HG03460 (cell line): ENCODE results near the gene PDE7B.

Experiments used
- ATAC-seq: cut with Tn5 transposase; IDR thresholded peaks from one replicate; pipeline ENCODE4 v1.9.1; 2021; ENCODE audit not compliant: unreplicated experiment

The PDE7B gene

DNA sequence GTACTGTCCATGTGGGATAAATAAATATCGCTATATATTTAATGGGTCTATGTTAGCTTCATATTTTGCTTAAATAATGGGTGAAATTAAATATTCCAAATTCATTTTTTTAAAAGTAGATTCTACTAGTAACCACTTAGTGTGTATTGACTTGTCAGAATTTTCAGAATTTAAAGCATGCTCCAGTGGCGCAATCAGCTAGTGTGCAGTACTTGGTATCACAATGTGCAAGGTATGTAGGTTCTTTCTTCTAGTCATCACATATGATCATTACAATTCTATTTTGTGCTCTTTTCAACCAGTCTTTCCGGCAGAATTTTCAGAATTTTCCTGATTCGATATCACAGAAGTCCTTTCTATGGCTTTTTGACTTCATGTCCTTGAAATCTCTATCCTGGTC lies 32.6 kb downstream of the PDE7B start:
- no peak for ATAC-seq

DNA sequence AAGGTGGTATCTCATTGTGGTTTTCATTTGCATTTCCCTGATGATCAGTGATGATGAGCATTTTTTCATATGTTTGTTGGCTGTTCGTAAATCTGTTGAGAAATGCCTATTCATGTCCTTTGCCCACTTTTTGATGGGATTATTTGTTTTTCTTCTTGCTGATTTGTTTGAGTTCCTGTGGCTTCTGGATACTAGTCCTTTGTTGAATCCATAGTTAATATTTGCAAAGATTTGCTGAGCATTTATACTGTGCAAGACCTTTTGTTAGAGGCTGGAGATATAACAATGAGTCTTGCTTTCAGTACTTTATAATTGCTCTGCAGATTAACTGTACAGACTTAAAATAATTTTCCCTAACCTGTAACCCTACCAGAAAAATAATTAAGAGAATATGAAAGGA lies 35.6 kb downstream of the PDE7B start:
- ATAC-seq, result no peak

DNA sequence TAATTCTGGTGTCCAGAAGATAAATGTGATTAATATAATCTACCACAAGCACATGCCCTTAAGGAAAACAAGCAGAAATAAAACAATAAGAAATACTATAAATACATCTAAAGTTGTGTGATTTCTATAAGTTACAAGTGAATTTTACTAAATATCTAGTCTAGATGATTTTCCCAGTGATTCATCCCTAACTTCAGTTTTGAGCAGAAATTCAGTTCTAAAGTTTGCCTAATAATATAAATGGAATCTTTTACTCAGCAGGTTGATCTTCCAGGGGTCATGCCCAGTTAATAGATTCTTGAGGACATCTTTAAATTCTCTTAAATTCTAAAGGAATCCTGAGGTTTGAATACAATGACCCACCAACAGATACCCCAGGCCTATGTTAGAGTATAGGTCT lies 37.3 kb downstream of the PDE7B start:
- ATAC-seq, result no peak

DNA sequence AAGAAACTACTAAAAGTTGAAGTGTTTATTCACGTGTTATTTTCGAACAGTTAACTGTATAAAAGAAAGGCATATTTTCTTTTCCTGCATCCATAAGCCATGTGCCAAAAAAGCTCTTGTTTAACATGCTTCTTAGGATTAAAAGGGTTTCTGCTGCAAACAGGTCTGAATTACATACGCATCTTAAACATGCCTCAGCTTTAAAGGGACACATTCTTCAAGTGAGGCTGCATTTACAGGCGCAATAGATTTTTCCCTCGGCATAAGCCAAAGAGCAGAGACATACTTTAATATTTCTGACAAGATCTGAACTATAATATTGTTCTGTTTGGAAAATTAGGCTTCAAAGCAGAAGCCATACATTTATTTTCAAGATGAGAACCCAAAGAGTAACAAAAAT lies 39.4 kb downstream of the PDE7B start:
- ATAC-seq, result no peak

DNA sequence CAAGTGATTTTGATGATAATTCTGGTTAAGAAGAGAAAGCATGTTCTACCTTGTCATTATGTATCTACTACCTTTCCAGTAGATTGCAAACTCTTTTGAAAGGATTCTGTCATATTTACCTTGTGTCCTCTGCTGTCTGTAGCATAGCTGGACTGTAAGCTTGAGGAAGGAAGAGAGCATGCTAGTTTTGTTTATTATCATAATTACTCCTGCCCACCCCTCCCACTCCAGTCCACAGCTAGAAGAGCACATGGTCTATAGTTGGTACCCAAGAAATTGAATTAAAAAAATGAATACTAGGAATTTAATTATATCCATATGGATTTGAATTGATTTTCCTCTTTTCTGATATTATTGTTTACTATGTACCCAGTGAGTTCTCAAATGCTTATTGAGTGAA lies 40.2 kb downstream of the PDE7B start:
- ATAC-seq, result no peak

DNA sequence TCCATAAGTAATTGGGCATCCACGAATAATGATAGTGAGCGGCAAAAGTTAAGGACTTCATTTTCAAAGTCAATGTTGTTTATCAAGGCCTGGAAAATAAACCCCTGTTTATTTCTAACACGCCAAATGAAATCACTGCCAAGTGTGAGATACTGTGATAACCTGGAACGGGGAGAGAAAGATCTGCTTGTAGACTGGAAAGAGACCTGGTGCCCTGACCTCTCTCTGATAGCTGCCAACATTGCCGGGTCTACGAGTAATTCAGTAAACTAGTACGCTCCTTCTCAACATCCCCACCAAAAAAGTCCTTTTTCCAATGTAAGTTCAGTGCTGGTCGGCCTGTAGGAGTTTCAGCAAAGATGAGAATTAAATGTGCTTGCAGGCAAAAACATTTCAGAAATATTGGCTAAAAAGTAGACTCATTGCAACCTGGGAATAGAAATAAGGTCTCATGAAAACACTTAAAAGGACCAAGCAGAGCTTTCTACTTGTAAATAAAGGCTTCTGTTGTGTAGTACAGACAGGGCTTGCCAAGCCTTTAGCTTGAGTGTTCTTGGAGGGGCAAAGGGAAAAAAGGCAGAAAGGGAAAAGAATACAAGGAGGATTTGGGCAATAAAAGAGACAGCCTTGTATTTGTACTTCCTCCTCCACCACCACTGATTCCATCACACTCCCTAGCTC lies 43.9 kb downstream of the PDE7B start:
- ATAC-seq, result no peak

DNA sequence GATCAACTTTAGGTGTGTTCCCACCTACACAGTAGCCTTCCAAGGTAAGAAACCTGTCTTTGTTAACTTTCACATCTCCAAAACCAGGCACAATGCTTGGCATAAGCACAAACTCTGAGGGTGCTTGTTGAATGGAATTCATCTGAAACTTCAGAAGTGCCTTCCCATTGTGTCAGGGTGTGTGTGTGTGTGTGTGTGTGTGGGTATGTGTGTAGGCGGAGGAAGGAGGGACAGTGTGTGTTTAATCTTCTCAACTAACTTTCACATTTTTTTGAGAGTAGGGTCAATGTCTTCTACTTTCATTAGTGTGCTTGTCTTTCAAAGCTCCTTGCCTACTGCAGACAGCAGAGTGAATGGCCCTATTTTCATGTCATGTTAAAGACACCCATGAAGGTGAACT lies 45.6 kb downstream of the PDE7B start:
- no peak for ATAC-seq

DNA sequence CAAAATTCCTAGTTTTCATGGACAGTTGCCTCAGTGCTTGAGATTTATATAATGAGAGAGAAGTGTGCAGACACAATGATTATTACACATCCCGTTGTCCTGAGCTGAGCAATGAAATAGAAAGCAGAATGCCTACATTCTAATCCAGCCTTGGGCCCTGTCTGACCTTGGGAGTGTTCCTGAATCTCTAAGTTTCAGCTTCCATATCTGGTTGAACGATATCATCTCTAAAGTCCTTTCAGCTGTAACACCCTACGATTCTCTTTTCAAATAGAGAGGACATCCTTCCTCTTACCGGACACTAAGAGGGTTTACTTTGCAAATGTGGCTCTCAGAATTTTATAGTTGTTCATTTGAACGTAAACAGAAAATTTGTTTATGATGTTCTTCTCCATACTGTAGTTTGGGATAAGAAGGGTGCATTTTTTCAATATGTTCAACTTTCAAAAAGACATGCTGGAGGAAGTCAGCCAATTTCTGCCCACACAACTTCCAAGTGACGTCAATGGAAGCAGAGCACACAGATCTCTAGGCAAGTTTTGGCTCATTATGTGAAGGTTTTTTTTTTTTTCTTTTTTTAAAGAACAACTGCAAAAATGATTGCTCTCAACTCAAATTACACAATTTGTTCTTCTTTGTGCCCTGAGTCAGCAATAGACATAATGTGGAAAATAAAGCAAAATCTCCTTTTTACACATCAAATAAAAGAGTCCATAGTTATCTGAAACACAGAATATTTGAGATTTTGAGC lies 50.4 kb downstream of the PDE7B start:
- ATAC-seq, result no peak

DNA sequence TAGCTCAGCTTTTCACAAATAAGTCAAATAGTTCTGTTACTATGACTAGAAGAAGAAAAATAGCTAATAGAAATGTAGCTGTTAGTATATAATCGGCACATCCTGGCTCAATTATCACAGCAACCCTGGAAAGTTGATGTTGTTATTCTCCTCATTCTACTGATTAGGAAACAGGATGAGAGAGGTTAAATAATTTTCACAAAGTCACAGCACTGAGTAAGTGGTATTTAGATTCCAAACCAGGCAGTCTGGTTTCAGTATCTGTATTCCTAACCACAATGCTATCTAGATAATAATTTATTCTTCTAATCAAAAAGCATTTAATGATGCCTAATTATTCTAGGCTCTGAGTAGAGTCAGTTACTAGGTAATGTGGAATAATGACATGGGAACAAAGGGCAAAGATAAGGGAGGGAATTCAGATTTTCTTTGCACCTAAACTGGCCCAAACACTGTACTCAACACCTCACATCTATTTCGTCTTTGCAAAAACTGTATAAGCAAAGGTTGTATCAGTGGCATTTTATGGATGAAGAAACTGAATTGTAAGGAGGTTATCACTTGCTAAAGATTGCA lies 51.3 kb downstream of the PDE7B start:
- no peak for ATAC-seq

DNA sequence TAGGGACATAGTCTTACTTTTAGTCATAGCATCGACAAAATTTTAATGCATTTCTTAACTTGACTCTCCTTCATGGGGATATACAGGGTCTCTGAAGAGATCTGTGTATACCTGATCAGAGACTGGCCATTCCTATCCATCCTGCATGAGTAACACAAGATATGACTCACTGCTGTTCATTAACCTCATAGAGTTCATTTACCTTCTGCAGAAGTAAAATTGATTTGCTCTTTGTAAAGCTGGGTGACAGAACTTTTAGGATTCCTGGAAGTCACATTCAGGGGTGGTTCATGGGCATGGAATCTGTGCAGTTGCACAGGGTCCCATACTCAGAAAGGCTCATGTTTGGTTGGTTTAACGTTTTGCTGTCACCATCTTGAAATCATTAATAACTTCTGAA lies 53.2 kb downstream of the PDE7B start:
- no peak for ATAC-seq

DNA sequence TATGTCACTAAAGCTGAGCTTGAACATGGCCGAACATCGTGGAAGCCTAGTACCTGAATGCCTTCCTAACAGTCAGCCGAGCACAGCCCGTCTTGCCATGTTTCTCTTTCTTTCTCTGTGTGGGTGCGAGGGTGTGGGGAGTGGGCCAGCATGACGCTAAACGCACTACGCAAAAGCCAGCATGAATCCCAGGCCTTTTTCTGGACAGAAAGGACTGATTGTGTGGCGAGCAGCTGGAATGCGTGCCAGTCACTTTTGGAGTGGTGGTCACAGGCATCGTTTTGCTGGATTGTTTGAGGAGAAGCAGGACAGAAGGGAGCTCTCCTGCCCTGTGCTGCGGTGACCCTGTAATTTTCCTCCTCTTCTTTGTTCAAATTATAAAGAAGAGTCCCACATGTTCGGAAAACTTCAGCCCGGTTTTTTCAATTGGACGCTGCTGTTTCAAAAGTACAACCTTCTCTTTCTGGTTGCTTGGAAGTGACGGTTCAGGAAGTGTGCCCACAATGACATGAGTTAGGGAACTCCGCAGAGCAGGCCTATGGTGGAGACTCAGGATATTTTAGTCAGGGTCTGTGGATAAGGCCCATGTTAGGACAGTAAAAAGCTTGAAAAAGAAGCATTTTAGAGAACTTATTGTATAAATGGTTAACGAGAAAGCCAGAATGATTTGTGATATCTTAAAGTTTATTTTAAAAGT lies 54.3 kb downstream of the PDE7B start:
- no peak for ATAC-seq

DNA sequence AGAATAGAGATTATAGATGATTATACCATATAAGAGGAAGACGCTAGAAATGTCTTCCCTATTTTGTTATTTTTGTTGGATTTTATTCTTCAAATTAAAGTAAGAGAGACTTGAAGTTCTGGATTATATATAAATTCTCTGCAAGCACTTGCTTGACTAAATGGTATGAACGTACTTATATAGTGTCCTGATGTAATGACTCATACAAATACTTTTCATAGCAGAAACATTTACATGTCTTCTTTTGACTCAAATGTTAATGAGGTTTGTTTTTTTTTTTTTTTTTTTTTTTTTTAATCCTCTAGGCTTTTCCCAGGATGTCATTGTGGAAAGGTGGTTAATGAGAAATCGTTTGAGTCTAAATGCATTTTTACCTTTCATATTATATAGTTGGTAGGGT lies 55.0 kb downstream of the PDE7B start:
- ATAC-seq, result no peak

DNA sequence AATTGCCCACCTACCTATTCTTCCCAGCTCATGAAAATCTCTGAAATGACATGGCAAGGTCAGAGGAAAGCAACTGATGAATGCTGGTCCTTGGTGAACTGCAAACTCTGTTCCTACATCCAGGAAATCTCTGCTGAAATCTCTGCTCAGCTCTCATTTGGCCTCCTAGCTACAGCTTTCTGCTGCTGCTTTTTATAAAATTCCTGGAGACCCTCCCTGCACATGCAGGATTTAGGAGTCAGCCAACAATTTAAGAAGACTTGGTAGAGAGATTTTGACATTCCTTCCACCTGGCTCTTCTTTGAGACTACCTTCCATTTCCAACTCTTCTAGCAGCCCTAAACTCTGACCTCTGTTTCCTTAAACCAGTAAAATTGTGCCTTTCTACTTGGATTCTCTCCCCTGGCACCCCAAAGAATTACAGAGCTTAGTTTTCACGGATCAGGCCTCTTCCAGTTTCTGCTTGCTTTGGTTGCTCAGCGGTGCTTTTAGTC lies 55.5 kb downstream of the PDE7B start:
- ATAC-seq, result no peak

DNA sequence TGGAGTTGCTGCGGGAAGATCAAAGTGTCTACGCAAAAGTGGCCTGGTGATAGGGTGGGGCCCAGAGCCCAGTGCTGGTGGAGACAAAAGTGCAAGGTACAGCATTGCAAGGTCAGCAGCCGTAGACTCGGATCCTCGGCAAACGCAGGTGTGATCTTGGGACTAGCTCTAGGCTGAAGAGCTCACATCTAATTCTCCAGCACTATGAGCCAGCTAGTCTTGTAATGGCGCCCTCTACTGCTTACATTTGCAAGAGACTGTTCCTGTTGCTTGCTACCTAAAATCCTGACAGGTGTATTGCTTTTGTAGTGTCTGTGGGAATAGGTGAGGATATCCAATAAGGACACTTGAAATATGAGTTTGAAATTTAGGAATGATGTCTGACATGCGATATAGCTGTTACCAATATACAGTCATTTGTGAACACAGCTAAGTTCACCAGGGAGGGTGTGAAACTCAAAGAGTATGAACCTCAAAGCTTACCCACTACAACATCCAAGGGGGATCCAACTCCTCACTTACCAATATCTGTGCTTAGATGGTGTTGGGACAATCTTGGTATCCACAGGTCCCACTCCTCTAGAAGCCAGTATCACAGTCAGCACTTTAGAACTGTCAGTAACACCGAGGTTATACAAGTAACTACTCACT lies 58.4 kb downstream of the PDE7B start:
- ATAC-seq, result peak; percentile 88

DNA sequence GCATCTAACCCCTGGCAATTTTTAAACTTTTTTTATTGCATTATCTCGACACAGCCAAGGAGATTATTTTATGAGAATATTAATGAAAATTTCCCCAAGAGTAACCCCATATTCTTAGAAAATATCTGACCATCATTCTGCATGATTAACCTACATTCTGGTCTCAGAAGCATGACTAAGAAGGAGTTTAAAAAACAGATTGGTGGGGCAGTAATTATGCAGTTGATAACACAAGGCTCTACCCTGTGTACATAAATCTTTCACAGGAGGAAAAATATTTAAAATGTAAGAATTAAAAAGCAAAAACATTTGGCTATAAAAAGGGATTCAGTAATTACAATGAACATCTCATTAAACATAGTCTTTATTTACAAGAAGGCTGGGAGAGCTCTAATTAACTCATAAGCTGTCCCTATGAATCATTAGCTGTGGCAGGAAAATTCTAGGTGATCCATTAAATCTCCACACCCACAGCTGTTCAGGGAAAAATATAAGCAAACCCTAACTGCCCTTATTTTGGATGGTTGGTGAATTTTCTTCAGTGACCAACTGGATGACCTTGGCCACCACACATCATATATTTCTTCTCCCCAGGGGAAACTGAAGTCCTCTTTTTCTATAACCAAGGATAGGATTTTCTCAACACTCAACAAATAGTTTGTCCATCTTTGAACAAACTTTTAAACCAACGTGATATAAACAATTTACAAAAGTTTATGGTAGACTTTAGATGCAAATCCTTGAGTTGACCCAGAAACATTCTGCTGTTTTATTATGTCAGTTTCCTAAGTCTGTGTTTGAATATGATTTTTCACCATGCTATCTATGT lies 59.5 kb downstream of the PDE7B start:
- no peak for ATAC-seq

DNA sequence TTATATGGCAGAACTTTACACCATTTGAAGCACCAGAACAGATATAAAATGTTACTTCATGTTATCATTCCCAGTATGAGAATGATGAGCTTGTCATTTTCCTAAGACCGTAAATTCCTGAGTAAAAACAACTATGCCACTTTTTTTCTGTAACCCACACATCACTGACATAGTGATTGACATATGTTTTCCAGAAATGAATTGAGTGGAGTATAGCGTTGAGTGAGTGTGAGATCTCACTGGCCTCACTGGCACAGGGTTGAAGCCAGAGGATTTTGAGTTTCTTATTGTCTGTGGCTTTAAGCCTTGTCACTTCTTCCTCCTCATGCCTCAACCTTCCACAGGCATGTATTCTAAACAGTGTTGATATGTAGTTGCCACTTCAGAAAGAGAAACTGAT lies 62.3 kb downstream of the PDE7B start:
- ATAC-seq, result no peak

DNA sequence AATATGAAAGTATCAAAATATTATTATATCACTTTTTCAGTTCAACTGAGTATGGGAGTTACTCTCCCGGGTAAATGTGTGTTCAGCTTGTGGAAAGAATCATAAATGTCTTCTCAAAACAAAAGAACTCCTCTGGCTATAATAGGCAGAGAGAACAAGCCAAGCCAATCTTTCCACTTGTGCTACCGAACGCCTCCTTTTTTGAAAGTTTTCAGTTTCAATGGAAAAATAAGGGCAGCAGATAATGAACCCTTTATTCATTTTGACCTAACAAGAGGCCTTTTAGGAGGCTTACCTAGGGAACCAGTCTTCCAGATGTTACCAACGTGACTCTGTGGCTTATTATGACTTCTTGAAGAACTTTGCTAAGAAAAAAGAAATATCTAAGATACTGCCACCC lies 67.5 kb downstream of the PDE7B start:
- ATAC-seq, result no peak

DNA sequence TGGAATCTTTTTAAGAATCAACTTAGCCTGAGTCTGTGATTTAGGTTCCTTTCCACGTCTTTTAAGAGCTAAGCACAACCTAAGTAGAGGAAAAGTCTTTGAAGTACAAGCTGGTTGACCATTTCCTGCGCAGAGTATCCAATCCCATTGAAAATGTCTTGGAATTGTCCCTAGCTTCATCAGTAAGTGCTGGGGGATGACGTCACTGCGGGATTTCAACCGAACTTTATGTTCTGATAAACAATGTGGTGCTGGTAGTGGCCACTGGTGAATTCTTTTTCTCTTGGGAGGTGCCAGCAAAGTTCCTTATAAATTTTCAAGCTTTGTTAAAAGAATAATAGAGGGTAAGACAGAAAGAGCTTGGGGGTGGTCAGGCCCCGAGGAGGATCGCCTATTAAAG lies 69.2 kb downstream of the PDE7B start:
- ATAC-seq, result no peak

DNA sequence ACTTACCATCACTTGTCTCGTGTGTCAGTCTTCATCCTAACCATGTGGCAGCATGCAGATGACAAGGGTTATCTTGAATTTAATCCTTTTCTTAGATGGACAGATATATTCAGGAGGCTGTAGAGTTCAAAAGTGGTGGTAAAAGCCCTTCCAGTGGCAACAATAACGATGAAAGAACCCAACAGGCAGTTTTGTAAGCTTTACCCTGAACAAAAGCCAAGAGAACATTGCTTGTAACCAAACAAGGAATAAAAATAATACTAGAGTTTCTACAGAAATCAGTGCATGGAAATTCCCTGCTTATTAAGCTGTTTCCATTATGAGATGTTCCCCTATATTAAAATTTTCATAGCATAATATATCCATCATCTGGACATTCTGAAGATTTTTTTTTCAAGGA lies 69.7 kb downstream of the PDE7B start:
- ATAC-seq, result no peak

DNA sequence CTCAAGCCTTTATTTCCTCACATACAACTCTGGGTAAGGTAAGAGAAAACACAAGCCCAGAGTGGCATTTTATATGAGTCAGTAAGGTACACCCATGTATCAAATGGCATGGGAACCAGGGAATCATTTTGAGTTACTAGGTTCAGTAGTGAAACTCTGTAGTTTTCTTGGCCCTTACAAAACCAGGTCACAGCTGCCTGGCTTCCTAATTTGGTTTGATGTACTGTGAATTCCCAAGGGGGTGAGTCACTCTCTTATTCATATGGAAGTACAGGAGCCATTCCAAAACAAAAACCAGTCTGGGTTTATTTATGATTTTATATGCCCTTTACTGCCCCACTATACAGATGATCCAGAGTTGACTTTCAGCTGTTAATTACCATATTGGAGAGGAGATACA lies 70.7 kb downstream of the PDE7B start:
- no peak for ATAC-seq
